H1 (cell line): Measurements from ENCODE around the gene TTPAL. TPM values are rescaled to one million over a fixed set of nuclear protein-coding genes. Genes with fewer than 3 reads are reported as not detected.

Source experiments
- EGR1 ChIP-seq: IDR thresholded peaks from 2 replicates; pipeline ENCODE4 v1.6.1; 2011; ENCODE audit warnings: low read depth, low read length, borderline replicate concordance
- polyA plus RNA-seq, 7 experiments: library from polyadenylated mRNA; depleted of rRNA in 3 of 7; stranded (reverse) in 5 of 7; unstranded in 2 of 7; fragments of >200 nt in 5 of 7; fragments of 200-250 nt in 2 of 7; gene quantifications; 1 replicate in 5 of 7; 2 replicates in 1 of 7; 4 replicates in 1 of 7; pipeline versions ENCODE4 v1.2.1 to v1.2.3, GENCODE V29; 2011 to 2013; ENCODE audit warnings: missing spikeins in 2 of 7, mixed read lengths in 2 of 7
- total RNA-seq: library from RNA; stranded (reverse); fragmentation: NEBNext Ultra II Directional; extraction: Animal tissue kit (Norgen Biotek cat#: 25700); gene quantifications from 2 replicates; pipeline ENCODE4 v1.2.1, GENCODE V29; 2021

TTPAL gene
- total and polyA plus RNA-seq, 2 of the 8 experiments (the other 6 are each of a cell fraction or from before 2014, with no cell fraction given), result 2.8 to 14.0 TPM

GRCh38 chr20:44438782-44439181 lies 36.9 kb upstream of the TTPAL start (continued):
- TF ChIP-seq EGR1, result no peak
